NCI-H1105 (cell line): Measurements from ENCODE around the gene MDFI.

Experiments
- DNase-seq: peaks from one replicate; lab custom pipeline; 2025; lab: John Stamatoyannopoulos, UW

MDFI gene

DNA sequence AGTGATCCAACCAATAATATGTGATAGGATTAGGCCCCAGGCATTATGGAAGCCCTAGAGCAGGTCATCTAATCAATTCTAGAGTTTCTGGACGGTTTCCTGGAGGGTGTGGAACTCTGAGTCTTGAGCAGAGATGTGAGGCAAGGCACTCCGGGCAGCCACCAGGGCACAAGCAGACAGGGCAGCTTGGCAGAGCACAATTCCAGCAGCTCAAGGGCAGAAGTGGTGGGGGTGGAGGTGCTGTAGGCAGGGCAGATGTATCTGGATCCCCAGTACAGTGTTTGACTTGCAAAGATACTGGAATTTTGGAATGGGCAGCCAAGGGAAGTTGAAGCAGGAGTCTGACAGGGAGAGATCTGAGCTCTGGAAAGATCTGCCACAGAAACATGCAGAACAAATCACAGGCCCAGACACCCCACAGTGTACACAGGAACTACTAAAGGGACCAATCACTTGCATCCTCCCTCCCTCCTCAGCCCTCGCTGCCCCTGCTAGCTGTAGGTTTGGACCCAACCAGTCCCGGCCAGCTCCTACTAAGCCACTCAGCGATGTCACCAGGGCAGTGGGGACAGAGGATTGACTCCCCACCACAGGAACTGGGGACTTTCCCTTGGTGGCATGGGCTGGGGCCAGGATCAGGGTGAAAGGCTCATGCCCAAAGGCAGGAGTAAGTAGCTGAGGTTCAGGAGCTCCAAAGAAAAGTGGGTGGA, 50.1 kb downstream of the MDFI start:
- DNase-seq, result no peak

DNA sequence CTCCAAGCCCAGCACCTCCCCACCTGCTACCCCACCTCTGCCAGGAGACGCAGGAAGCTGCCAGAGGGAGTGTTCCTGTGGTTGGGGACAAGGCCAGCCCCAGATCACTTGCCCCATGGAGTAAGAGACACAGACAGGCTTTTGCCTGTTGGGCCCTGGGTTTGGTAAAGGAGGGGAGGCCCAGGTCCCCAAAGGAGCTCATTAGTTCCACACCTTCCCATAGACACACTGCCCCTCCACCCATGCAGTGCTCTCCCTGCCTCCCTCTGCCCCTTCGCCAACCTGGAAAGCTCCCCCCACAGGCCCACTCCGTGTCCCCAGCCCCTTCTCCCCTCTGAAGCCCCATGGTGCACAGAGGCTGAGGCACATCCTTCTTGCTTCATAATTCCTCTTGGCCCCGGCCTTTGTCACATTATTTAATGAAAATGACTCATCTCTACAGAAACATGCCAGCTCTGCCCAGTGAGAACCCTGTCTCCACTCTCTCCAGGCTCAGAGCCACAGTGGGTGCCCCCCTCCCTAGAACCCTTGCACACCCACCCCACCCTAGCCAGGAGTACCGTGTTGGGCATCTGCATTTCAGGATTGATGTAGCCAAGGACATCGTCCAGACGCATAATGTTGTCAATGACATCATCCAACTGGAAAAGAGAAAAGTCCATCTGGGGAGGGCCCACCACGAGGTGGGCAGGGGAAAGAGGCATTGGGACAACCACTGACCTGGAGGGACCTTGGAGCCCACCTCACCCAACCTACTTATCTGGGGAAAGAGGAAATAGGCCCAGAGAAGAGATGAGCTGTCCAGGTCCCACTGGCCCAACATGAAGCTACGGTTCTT, 51.1 kb downstream of the MDFI start:
- no peak for DNase-seq

DNA sequence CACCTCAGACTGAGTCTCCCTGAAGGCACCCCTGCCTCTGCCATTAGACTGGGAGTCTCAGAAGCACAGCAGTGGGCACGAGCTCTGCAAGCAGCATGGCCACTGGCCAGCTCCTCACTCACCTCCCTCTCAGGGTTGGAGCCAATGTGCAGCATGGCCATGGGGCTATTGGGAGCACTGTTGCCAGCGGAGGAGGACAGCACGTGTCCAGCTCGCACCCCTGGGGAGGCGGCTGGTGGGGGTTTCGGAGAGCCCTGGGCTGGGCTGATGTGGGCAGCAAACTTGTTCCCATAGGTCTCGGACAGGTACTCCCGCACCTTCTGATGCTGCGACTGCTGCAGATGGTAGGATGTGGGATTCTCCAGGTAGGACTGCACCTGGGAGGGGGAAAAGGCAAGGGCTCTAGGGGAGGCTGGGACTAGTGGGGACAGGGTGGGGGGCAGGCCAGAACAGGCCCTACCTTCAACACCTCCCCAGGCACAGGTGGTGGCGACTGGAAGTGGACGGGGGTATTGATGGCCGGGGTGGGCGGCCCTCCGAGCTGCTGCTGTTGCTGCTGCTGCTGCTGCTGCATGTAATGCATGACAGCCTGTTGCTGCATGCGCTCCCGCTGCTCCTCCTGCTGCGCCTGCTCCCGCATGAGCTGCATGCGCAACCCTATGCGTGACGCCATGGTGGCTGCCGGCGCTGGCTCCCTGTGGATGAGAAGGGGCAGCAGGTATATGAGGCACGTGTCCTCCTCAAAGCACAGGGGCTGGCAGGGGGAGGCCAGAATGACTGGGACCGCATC, 52.5 kb downstream of the MDFI start:
- no peak for DNase-seq

GRCh38 chr6:41691426-41692079, 53.3 kb downstream of the MDFI start:
- DNase-seq, result no peak

GRCh38 chr6:41692080-41692675, 53.9 kb downstream of the MDFI start:
- no peak for DNase-seq

- DNase-seq, result no peak
These were observed 54.5 kb downstream of the MDFI start for GRCh38 chr6:41692730-41693129.

GRCh38 chr6:41693281-41694240, 55.3 kb downstream of the MDFI start:
- no peak for DNase-seq

DNA sequence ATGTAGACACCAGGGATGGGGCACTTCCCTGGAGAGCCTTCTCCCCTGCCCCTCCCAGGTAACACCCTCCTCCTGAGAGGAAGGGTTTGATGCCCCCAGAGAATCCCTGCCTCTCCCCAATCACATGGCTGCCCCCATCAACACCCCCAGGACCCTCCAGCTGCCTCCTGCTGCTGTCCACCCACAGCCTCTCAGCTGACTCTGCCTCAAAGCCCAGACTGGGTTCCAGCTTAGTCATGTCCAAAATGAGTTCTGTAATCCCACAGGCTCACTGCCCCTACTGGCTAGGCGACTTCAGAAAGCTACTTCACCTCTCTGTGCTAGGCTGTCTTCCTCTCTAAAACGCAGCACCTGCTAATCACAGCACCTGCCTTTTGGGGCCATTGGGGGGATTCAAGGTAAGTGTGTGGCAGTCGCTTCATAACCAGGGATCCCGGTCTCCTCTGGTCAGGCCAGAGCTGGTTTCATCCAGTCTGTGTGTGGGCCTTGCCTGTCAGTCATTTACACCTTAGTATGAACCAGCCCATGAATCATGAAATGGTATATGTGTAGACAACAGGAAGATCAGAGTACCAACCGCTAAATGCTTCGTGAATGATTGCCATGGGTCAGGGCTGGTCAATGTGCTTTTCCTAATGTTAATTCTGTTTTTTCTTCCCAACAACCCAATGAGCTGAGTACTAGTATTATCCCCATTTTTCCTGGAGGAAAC, 56.7 kb downstream of the MDFI start:
- DNase-seq, result no peak

- no peak for DNase-seq
These were observed 57.6 kb downstream of the MDFI start for GRCh38 chr6:41695825-41696224.

DNA sequence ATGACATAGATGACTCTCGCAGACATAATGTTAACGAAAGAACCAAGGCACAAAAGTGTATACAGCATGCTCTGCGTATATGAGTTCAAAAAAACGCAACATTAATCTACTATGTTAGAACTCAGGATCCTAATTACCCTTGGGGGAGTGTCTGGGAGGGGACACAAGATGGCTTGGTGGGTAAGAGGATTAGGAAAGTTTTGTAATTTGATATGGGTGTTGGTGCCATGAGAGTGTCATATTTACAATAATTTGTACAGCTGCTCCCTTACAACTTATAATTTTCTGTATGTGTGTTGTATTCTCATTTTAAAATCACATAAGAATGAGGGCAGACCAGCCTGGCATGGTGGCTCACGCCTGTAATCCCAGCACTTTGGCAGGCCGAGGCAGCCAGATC, 58.5 kb downstream of the MDFI start:
- DNase-seq, result no peak

DNA sequence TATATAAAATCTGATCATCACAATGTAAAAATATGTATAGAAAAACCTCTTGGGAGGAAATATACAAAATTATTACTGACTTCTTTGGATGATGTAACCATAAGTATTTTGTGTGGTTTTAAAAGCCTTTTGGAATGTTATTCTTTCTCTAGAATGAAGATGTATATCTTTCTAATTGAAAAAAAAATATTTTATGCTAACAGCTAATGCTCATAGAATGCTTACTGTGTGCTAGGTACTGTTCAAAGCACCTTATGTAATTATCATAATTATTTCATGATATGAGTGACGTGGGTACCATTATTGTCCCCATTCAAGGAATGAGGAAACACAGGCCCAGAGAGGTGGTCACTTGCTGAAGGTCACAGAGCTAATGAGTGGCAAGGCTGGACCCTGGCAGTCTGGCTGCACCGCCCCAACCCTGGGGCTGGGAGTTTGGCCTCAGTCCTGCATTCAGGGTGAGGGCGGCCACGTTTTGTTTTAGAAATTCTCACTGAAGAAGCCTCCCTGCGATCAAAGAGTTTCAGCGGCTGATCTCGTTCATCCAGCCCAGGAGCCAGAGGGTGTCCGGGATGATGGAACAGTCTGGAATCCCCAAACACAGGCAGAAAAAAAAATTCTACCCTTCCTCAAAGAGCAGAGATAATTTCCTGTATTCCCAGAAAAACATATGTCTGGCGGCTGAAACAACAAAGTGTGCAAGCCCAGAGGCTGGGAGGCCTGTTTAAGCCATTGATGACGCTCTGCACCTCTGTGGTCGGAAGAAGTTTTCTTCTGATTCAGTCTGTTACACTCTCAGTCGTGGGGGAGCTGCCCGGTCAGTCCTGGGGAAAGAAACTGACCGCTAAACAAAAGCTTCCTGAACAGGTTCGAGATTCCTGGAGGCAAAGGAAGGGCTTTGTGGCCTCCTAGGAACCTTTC, 59.9 kb downstream of the MDFI start:
- no peak for DNase-seq

DNA sequence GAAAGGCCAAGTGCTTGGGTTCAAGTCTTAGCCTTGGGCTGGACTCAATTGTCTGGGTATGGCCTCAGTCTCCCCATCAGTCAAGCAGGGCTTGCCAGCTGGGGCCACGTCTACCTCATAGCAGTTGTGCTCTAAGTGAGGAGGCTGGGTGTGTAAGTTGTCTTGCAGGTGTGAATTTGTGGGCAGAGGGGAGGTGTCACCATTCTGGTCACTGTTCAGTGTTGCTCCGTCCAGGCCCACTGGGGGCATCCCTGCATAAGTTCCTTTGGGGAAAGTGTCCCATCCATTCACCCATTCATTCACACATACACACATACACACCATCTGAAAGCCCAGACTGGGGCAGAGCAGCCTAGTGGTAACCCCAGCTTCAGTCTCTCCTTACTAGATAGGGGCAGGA, 60.8 kb downstream of the MDFI start:
- no peak for DNase-seq

GRCh38 chr6:41700463-41701347, 62.4 kb downstream of the MDFI start:
- no peak for DNase-seq

DNA sequence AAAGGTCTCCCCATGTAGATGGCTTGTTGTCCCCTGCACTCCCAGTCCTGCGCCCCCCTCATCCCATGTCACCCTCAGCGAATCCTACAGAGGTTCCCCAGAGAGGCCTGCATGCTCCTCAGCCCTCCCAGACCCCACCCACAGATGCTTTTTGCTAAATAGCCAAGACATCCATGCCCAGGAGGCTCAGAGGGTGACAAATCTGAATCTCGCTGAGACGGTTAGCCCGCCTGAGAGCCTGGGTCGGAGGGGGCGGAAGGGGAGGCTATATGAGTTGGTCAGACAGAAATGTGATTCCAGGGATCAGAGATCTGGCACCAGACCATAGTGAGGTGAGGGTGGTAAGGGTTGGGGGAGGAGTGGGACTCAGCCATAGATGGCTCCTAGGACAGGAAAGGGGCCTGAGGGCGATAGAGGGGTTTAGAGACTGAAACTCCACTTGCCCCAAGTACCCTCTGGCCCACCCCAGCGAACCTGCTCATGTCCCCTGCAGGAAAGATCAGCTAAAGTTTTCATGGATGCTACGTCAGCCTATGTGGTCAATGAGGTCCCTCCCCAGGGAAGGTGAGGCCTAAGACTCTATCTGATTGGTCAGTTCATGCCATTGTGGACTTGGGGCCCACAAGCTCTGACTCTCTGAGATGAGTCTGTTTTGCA, 63.9 kb downstream of the MDFI start:
- DNase-seq, result no peak

- DNase-seq, result no peak
These were observed 64.7 kb downstream of the MDFI start for GRCh38 chr6:41702771-41703494.
